ENCODE results near the gene WDR33.

WDR33 gene

DNA sequence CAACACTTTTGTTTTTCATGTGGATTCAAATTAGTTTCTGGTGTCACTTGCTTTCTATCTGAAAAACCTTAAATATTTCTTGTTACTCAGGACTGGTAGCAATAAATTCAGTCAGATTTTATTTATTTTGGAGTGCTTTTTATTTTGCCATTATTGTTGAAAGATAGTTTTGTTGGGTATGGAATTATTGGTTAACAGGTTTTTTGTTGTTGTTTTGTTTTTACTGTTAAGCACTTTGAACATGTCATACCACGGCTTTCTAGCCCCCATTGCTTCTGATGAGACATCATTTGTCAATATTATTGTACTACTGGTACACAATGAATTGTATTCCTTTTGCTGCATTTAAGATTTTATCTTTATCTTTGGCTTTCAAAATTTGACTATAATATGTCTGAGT lies 122.6 kb downstream of the WDR33 start:
- DNase-seq = no peak

DNA sequence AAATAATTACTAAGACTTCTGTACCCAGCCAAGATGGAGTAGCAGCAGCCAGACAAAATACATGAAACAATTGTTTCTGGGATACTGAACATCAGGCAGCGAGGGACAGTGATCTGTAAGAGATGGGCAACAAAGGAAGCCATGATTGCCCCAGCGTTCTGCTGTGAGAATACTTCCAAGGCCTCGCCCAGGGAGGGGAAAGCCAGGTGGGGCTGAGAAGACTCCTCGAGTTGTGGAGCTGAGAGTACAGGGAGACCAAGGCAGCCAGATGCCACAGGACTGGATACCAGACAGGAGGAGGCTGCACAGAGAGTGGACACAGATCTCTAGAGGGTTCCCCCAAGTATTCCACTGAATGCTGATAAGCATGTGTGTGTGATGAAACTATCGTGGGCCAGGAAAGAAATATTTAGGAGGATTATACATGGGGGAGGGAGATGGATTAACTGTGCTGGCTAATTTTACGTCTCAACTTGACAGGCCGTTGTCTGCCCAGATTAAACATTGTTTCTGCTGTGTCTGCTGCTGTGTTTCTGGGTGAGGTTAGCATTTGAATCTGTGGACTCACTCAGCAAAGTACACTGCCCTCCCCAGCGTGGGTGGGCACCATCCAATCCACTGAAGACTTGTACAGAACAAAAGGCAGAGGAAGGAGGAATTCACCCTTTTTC lies 125.4 kb downstream of the WDR33 start:
- no peak for DNase-seq

DNA sequence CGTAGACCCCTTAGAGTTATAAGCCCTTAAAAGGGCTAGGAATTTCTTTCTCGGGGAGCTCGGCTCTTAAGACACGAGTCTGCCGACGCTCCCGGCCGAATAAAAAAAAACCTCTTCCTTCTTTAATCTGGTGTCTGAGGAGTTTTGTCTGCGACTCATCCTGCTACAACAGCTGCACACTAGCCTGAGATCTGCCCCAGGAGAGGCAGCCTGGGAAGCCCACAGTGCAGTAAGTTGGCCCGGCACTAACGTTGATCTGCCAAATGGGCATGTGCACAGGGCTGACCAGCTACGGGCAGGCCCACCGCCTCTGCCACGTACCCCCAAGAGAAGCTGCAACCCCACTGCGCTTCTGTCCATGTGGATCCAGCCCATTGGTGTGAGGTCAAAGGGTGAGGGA lies 127.2 kb downstream of the WDR33 start:
- no peak for DNase-seq

DNA sequence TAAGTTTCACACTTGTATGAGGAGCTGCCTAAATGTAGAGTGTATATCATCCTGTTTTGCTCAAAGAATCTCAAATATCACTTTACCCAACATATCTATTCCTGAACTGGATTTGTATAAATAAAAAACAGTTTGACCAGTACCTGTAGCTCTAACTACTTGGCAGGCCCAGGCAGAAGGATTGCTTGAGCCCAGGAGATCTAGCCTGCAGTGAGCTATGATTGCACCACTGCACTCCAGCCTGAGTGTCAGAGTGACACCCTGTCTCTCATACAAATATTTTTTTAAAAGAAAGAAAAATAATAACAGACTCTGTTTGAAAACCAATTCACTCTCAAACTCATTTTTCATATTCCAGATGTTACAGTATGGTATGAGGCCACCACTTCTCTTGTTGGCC lies 127.9 kb downstream of the WDR33 start:
- DNase-seq = no peak

DNA sequence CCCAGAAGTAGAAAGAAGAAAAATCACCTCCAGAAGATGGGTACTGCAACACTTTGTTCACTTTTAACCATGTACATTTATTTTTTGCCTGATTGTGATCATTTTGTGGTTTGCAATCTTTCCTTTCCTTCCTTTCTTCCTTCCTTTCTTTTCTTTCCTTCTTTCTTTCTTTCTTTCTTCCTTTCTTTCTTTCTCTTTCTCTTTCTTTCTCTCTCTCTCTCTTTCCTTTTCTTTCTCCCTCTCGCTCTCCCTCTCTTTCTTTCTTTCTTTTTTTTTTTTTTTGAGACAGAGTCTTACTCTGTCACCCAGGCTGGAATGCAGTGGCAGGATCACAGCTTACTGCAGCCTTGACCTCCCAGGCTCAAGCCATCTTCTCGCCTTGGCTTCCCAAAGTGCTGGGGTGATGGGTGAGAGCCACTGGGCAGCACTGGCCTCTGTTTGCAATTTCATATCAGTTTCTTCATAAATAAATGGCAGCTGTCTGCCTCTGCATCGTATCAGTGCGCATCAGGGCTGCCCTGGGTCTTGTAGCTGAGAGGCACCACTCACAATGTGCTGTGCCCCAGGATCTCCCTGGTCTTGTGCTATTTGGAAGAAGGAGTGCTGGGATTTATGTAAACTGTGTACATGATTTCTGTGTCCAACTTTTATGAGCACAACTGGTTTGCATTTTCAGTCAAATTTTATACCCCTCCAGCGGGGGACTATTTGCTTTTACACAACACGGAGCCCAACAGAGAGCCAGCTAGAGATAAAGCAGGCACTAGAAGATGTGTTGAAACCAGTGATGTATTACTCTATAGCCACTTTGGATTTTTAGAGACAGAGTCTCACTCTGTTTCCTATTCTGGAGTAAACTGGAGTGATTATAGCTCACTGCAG lies 128.8 kb downstream of the WDR33 start:
- no peak for DNase-seq

DNA sequence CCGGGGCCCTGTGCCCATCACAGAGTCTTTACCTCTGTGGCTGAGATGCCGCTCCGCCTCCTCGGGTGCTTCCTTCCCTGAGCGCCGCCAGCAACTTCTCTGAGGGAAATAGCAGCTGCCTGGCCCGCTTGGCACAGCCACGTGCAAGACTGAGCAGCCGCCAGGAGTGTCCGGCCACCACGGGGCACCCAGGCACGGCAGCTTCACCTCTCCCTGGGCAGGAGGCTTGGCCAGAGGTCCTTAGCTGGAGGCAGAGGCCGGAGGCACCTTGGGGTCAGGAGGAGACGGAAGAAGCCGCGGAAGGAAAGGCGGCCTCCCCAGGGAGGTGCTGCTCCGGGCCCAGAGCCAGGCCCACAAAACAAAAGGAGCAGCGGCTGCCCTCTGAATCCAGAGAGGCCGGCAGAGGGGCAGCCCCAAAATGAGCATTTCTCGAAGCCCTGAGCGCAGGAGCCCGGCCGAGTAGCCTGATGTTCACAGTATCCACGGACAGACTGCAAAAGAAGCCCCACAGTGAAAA lies 129.6 kb downstream of the WDR33 start:
- DNase-seq = peak; percentile 29

DNA sequence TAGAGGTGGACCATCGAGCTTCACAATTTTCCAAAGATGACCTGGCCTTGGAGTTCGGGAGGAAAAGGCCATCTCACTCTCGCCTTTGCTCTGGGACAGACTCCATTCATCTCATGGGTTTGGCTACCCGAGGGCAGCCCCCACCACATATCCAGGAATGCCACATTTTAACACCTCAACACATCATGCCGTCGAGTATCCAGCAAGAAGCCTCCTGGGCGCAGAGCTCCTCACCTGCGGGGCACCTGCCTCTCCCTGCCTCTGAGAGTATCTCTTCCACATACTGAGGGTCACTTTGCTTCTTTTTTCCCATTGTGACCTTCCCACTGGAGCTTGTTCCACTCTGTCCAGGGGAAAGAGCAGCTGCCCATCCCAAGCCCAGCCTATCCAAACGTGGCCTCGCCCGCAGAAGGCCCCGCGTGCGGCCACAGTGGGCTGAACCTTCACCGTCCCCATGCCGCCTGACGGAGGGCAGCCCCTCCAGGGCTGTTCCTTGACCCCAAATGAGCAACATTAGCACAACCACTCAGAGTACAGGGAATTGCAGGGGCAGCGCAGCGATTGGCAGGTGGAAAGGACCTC lies 130.2 kb downstream of the WDR33 start:
- no peak for DNase-seq

DNA sequence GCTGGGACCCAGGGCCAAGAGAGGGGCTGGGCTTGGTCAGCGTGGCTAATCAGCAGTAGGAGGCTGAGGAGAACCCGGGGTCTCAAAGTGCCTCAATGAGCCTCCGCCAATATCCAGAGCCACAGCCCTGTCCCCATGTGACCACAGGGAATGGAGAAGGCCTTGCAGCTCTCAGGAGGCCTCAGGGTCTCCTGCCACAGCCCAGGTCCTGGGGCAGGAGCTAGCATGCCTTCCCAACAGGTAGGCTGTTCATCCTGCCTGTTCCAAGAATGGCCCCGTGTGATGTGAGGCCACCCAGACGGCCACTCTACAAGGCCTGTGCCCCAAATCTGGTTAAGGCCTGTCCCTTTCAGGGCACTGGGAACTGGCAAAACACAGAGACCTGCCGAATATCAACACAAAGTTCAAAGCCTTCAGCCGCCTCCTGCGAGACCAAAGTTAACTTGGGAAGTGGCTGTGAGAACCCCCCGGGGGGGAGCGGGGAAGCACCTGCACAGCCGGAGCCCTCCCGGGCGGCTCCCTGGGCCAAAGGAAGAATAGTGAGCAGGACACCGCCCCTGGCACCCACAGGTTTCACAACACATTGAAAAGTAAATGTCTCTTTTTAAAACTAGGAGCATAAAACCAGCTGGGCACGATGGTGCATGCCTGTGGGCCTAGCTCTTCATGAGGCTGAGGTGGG lies 131.2 kb downstream of the WDR33 start:
- no peak for DNase-seq

DNA sequence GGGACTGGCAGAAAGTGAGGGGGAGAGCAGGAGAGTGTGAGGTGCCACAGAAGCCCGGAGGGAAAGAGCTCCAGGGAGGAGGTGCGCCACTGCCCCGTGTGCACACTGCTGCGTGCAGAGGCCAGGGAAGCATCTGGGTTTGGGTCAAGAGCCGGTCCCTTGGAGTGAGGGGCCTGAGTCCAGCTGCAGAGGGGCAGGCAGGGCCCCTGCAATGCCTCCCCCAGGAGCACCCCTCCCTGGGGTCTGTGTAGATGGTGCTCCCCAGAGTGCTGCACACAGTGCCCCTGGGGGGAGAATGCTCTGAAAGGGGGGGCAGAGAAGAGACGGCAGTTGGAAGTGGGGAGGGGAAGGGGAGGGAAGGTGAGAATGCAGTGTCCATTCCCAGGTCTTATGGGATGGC lies 132.0 kb downstream of the WDR33 start:
- no peak for DNase-seq

DNA sequence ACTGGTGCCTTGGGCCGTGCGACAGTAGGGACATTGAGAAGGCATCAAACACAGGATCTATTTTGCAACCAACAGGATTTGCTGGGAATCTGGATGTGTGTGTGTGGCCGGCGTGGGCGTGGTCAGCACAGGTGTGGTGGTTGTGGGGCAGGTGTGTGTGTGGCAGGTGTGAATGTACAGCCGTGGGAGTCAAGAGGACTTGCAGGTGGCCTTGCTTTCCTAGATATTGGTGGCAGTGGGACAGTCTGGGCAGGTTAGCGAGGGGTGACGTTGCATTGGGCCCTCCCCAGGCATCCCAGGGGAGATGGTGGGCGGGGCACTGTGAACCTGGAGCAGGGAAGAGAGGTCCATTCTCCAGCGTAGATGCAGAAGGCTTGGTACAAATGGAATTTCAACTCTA lies 132.4 kb downstream of the WDR33 start:
- no peak for DNase-seq

DNA sequence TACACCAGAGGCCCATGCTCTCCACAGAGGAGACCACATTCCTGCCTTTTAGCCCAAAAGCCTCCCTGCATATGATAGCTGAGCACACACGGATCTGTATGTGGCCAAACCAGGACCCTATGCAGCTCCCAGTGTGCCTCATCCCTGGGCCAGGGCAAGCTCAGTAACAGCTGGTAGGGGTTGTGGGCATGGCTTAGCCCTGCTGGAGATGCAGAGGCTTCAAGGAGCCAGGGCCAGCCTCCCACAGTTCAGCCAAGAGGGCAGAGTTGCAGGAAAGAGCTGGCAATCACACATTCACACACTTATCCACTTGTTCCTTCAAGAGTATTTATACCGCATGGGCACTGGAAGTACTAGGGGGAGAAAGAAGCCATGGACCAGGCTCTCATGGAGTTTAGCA lies 134.1 kb downstream of the WDR33 start:
- no peak for DNase-seq

DNA sequence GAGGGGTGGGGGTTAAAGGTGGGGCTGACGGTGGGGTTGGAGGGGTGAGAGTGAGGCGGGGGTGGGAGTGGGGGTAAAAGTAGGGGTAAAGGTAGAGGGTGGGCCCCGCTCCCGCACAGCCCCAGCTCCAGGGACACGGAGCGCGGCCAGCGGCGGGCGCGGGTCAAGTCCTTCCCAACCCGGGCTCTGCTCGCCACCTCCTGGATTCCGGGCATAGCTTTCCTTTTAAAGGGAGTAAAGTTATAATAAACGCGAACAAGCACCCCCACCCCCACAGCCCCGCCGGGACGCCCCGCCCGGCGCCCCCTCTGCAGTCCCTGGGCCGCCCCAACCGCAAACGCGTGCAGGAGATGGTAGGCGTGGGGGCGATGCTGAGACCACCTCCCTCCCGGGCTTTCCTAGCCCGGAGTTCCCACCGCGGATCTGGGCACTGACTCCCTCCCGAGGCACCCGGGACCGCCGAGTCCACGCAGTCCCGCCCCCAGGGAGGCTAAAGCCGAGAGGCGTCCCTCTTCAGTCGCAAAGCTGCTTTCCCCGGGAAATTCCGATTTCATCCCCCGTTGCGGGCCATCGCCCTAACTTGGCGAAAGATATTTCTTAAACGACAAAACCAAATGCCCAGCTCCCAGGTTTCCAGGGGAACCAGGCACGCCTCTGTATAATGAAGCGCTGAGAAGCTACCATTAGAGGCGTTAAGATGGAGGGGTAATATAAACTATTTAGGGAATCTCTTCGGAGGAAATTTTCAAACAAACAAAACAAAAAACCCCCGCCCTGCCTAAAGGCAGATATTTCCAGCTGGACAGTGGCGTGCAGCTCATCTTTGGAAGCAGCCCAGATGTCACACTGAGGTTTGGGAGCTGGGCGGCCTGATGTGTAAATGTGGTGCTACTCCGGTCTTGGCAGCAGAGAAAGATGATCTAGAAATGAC lies 135.4 kb downstream of the WDR33 start, which contains the start of gene LIMS2:
Gene LIMS2, minus strand, starts transcription at position 200 of the 931 bp plus-strand sequence. CDS start 506 bp downstream, outside the sequence.
- DNase-seq = no peak

DNA sequence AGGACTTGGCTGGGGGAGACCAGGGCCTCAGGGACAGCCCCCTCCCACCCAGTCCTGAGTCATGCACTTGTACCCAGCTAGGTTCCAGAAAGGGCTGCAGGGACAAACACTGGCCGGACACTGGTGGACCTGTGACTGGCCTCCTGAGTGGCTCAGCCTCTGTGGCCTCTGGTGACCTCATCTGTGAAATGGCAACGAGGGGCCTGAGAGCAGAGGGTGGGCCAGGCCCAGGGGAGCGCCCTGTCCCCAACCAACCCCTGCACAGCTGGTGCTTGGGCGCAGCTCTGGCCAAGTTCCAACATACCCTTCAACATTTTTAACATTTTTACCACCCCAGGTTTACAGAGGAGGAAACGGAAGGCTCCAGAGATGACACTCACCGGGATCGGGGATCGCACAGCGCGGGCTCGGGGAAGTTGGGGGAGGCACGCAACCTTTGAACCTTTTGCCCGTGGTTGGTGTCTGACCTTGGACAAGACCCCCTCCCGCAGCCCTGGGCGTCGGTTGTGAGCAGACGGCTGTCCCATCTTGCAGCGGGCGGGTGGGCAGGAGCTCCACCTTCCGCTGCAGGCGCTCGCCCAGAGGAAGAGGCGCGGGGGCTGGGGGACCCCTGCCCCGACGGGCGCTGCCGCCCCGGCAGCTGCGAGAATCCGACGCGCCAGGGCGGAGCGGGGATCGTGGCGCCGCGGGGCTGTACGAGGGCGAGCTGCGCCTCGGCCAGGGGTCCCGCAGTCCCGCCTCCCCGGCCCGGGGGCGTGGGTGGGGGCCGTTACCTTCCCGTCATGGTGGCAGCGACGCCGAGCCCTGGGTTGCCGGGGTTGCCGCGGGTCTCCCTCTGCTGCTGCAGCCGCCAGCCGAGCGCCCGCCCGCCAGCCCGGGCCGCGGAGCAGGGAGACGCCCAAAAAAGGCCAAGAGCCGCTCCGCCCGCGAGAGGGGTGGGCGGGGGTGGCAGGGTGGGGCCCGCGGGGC lies 136.4 kb downstream of the WDR33 start:
- no peak for DNase-seq

DNA sequence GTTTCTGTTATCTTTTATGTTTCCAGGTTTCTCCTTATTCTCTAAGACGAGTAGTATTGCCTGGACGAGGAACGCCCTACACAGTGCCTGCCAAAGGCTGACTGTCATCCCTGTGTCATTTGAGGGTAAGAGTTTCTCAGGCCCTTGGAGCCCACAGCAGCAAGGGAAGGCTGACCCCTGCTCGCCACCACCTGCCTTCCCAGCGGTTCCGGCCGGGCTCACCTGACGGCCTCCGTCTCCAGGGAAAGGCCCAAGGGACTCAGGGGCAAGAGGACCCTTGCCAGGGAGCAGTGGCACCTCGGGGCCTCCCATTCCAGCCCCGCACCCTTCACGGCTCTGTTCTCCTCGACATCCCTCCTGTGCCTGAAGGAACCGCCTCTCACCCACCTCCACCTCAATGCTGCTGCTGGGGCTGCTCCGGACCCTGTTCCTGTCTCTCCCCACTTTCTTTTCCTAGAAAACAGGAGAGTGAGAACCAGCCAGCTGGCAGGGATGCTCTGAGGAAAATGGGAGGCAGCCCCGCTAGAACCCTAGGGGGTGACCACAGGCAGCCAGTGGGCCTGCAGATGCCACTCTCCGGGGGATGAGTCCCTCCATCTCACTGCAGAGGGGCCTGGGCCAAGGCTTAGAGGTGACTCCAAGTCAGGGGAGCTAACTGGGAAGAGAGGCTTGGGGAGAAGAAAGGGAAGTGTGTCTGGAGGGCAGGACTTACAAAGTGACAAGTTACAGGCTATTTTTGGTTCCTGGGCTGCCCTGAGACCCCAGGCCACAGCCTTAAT lies 137.5 kb downstream of the WDR33 start:
- DNase-seq = no peak

DNA sequence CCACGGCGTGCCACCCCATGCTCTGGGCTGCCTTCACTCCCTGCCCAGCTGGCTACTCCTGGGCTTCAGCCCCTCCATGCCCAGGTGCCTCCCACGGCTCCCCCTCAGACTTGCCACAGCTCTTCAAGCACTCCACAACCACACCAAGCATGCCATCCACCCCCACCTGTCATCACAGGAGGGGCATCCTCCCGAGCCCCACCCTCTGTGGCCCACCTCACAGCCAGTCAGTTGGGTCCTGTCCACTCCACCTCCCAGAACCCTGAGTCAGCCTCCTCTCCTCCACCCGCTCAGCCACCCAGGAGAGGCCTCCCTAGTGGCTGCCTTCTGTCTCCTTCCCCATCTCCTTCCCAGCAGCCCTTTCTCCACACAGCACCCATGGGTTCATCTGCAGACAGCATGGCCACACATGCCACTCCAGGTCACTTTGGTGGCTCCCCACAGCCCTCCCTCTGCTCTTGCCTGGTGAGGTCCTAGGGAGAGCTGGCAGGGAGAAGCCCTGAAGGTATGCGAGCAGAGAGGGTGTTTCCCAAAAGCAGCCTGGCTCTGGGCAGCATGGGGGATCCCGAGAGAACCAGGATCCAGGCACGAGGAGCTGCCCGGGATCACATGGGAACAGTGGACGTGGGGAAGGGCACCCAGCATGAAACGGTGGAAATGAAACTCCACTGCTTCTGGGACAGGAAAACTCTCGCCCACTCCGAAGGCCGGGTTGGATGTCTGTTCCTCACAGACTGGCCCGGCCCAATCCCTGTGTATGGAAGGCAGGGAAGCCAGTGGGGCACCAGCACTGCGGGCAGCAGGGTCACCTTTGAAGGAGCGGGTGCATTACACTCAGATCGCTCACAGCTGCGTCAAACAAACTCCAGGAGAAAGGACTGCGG lies 138.4 kb downstream of the WDR33 start:
- no peak for DNase-seq

DNA sequence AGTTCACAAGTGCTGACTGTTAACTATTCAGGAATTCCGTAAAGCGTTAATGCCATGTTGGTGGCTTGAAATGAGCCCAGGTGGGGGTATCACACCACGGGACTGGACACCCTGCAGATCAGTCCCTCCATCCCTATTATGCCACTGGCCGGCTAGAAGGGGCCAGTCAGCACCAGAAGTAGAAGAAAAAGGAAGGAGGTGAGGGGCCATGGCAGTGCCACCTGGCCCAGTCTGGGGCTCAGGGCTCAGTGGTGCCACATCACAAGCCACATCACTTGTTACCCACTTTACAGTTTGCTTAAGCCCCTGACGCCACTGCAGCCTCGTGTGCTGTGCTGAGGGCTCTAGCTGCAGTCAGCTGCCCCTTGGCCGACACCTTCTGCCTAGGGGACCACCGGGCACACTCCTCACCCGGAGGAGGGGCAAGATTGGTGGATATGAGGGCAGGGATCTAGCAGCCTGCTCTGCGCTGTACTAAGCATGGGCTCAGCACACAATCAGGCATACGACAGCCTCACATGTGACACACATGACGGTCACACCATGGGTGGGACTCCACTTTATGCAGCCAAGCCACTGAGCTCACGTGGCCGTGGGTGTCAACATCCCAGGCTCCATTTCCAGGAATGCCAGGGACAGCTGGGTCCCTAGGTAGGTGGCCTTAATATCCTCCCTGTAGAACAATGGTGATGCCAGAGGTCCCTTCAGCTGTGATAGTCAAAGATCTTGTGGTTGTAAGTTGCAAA lies 139.2 kb downstream of the WDR33 start:
- no peak for DNase-seq

DNA sequence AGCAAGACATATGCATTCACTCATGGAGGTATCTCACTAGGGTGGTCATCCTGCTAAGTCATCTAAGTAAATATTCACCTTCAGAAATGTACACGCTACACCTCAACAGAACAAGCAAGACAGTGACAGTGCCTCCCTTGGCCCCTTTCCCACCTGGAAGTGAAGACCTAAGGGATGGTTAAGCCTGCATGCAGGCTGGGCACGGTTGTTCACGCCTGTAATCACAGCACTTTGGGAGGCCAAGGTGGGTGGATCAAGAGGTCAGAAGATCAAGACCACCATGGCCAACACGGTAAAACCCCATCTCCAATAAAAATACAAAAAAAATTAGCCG lies 140.0 kb downstream of the WDR33 start:
- DNase-seq = no peak
